ENCODE results near the gene RPS6KC1. TPM values are rescaled to one million over a fixed set of nuclear protein-coding genes. Genes with fewer than 3 reads are reported as not detected.

RPS6KC1 gene
- total RNA-seq, 1 donor from 2014 or later = 25.6 TPM

GRCh38 chr1:213320191-213320870, 269.3 kb downstream of the RPS6KC1 start:
- Histone ChIP-seq H3K27me3 (ENCODE audit: insufficient read depth, low read length) (no peaks in the 10 kb centered on the region), H3K4me2 (ENCODE audit: low read length) (no peak overlapping the region), H3K79me2 (ENCODE audit: insufficient read depth, low read length) (no peaks in the 10 kb centered on the region), H3K9me3 (ENCODE audit: insufficient read depth, low read depth, low read length) (no peaks in the 10 kb centered on the region), H3K9ac (ENCODE audit: low read length) (no peak overlapping the region), H4K20me1 (ENCODE audit: insufficient read depth, low read length) (no peaks in the 10 kb centered on the region), H2AFZ (ENCODE audit: low read depth, low read length) (no peak overlapping the region), H3K36me3 (ENCODE audit: insufficient read depth, low read length) (no peaks in the 10 kb centered on the region), H3K4me1 (ENCODE audit: insufficient read depth, low read length) (no peaks in the 10 kb centered on the region), H3K27ac (ENCODE audit: low read depth, low read length) (no peak overlapping the region), H3K4me3 (ENCODE audit: insufficient read depth, low read depth, low read length) (no peak overlapping the region)
- H3K27ac Mint-ChIP-seq (ENCODE audit: unreplicated experiment) = no peak overlapping the region
- H3K36me3 Mint-ChIP-seq (ENCODE audit: low read depth, unreplicated experiment) = peaks cover 3% of the 10 kb centered on the region
- FAIRE-seq (no peak), DNase-seq (ENCODE audit: low read depth) (no peak)
- no peaks in the 10 kb centered on the region for H3K4me1 Mint-ChIP-seq (ENCODE audit: low read depth, unreplicated experiment)
- TF ChIP-seq CTCF (IDR thresholded peaks at IDR 0.05; ENCODE audit: insufficient read depth, low read depth, low read length) = no peak
- no peak for TF ChIP-seq EZH2 (IDR thresholded peaks at IDR 0.05; ENCODE audit: insufficient read depth, low read length)
- H3K27me3 Mint-ChIP-seq (ENCODE audit: low read depth, unreplicated experiment) = no peaks in the 10 kb centered on the region
- H3K9me3 Mint-ChIP-seq (ENCODE audit: unreplicated experiment) = peaks cover 10% of the 10 kb centered on the region
- no peak overlapping the region for H3K4me3 Mint-ChIP-seq (ENCODE audit: unreplicated experiment)

Other genes starting within 250 kb of the RPS6KC1 start
- 0.65 TPM in 1 of 2 replicates, not detected in the other for gene SPATA45, start 203.6 kb upstream of the RPS6KC1 start, total RNA-seq
- 8.1 and 9.3 TPM in 2 replicates for gene FLVCR1, start 193.0 kb upstream of the RPS6KC1 start, total RNA-seq
- 7.1 and 10.0 TPM in 2 replicates for gene VASH2, start 100.7 kb upstream of the RPS6KC1 start, total RNA-seq
- gene ANGEL2, start 35.4 kb upstream of the RPS6KC1 start, total RNA-seq = 21.4 and 21.6 TPM in 2 replicates

Measured in astrocyte (in vitro differentiated cells and primary cell).